ENCODE results near the gene COG5.

Gene COG5

DNA sequence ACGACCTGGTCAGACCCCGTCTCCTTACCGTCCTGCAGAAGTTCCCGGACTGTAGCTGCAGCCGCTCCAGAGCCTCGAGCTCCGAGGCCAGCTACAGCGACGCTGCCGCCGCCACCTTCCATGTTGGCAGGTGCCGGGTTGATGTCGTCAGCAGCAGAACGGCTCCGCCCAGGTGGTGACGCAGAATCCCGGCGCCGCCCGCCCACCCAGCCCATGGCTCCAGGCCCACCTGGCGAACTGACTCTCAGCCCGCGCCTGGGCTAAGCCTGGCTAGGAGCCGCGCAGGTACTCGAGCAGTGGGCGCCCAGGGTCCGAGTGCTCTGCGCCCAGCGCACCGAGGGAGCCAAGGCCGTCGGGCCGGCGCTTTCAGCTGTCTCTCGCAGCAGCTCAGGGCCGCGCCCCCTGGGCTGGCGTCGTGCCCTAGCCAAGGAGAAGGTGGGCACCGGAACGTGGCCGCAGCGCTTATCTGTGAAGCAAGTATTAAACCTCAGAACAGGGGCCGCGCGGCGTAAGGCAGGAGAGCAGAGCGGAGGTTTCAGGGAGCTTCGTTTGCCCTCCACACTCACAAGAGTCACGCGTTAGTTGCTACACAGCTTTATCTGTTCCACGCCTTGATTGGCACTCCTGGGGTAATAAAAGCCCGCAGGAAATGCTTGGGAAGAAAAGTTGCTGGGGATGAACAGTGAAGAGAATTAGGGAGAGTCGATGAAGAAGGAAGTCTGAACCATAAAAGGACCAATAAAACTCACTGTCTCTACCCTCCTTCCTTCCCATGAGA is at the start of gene COG5, which contains the start of gene DUS4L:
Gene COG5 (minus strand): TSS at position 146 of the 778 bp plus-strand sequence. CDS start 24 bp downstream, at position 122.
Gene DUS4L (plus strand): TSS at position 197 of the 778 bp plus-strand sequence. CDS start 3,100 bp downstream, outside the sequence.
- peak in 1 of 2 experiments; percentile 74 for DNase-seq

GRCh38 chr7:107613439-107613838 is 49.7 kb upstream of the COG5 start:
- DNase-seq: no peak

DNA sequence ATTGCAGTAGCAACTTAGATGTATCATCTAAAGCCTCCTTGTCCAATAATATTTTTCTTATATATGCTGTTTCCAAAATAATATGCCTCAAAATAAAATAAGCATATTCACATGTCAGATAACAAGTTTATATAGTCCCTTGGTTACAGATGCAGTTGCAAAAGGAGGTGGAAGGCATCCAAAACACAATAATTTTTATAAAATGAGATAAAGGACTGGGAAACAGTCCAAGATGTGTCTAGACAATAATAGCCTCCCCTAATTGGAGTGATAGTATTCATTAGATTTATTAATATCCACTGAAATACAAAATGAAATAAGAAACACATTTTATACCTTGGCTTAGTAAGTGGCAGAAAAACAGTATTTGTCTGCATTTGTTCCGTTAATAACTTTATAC is 46.6 kb upstream of the COG5 start:
- DNase-seq: no peak

GRCh38 chr7:107609811-107610261 is 46.1 kb upstream of the COG5 start:
- DNase-seq: no peak

- DNase-seq: no peak
Measured at GRCh38 chr7:107606303-107606702, 42.6 kb upstream of the COG5 start.

- DNase-seq: no peak
Measured at GRCh38 chr7:107605218-107605815, 41.6 kb upstream of the COG5 start.

- DNase-seq: no peak
Measured at GRCh38 chr7:107600816-107601215, 37.1 kb upstream of the COG5 start.

DNA sequence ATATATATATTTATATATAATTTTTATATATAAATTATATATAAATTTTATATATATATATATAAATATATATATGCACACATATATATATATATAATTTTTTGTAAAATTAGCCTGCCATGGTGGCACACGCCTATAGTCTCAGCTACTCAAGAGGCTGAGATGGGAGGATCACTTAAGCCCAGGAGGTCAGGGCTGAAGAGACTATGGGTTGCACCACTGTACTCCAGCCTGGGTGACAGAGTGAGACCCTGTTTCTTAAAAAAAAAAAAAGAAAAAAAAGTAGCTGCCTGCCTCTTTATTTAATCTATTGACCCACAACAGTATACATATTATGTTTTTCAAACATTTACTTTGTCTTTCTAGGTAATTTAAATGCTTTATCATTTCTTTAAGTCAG is 35.5 kb upstream of the COG5 start:
- DNase-seq: no peak

DNA sequence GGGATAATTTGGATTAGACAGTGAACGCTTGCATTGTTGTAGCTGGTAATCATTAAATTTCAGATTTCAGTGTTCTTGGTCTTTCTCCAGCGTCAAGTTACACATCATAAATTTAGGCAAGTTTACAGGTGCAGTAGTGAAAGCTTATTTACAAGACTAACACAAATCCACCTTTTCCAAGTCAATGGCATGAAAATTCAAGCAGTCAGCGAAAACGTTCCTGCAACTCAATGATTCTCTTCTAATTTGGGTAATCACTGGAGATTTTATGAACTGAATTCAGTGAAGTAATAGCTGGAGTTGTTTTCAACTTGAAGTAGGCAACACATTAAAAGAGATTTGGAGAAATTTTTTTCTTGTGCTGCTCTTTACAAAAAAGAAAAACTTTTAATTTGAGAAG is 34.2 kb upstream of the COG5 start:
- no peak for DNase-seq

DNA sequence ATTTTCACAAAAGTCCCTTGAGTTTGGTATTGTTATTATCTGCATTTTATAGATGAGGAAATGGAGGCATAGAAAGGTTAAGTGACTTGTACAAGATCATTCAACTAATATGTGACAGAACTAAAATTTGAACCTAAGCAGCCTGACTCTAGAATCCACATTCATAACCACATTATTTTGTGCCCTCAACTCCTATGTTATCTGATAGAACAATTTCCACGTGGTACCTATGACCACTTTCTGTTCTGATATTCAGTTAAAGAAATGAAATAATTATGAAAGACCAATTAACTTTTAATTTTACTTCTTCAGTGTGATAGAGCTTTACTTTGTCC is 33.8 kb upstream of the COG5 start:
- DNase-seq: no peak

DNA sequence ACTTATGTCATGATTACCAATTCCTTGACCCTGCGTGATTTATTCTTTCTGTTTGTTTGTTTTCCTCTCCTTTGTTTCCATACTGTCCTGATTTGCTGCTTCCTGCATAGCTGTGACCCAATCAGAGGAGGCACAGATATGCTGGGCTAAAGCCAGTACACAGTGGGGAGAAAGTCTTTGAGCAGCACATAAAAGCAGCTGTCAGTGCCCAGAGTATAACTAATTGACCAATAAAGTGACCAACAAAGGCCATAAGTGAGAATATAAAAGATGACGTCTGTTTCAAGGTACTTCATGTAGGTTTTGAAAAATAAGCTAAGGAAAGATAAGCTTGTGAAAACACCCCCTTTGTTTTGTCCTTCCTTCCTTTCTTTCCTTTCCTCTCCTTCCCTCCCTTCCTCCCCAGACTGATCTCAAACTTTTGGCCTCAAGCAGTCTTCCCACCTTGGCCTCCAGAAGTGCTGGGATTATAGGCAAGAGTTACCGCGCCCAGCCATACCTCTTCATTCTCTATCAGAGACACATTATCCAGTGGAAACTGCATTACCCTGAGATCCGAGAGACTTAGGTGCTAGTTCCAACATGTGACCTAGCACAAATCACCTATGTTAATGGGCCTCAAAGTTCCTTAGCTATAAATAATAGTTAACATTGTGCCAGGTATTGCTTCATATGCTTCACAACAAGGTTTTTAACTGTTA is 33.3 kb upstream of the COG5 start:
- DNase-seq: no peak

DNA sequence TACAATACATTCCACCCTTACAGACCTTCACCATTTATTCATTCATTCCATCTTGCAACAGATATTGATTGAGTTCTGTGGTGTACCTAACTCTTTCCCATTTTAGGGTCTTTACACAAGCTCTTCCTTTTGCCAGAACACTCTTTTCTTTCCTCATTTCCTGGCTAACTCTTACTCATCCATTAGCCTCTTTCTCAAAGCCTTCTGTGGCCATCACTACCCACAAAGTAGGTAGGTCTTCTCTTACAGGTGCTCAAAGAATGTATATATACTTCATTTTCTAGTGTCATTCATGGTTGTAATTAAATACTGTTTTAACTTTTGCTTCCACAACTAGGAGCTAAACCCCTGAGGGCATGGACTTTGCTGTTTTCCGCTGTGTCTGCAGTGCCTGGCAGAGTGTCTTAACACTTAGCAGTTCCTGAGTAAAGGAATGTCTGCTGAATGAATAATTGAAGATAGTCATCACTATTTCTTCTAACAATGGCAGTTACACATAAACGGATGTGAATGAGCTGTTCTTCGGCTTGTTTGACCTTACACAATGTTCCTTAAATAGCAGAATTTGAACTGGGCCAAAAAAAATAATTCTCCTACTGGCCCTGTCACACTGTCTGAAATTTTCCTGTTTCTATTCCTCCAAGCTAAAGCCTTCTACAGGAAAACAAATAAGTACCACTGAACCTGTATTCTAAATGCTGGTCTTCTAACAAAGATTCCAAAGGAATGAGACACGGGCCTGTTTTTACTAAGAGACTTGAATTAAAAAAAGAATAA is 31.4 kb upstream of the COG5 start:
- peak; percentile 54 to 80 for DNase-seq

- DNase-seq: no peak
Measured at GRCh38 chr7:107593025-107593410, 29.3 kb upstream of the COG5 start.

- no peak for DNase-seq
Measured at GRCh38 chr7:107592361-107593024, 28.8 kb upstream of the COG5 start.

GRCh38 chr7:107591421-107591820 is 27.7 kb upstream of the COG5 start:
- no peak for DNase-seq

DNA sequence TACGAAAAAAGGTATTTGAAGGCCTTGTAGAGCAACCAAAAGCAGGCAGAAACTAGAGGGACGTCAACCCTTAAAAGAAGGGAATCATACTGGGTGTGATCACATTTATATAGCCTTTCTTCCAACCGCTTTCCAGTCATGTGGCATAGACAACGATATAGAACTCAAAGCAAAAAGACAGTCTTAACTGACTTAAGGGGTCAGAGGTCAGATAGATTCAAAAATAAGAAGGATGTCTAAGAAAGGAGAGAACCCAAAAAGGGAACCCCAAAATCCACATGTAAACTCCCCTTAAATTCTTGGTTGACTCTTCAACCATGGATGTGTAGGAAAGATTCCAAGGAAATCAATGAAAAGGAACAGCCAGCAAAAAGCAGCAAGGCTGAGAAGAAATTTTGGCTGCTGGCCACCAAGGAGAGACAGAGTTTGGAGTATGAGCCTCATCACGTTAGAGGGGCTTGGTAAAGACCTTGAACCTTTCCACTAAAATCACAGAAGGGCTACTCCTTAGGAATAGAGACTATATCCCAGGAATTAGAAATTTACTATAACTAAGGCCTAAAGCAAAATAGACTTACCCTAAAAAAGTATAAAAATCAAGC is 24.9 kb upstream of the COG5 start:
- DNase-seq: no peak

DNA sequence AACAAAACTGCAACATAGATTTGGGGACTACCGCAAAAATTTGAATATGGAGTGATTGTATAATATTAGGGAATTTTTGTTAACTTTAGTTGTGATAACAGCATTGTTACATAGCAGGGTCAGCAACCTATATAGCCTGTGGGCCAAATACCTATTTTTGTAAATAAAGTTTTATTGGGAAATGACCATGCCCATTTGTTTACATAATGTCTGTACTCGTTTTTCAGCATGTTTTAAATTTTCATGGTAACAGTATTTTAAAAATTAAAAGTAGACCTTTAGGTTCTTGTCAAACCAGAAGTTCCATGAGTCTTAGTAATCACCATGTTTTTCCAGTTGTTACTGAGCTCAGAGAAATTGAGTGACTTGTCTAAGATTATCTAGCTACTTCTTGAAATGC is 21.0 kb upstream of the COG5 start:
- no peak for DNase-seq

DNA sequence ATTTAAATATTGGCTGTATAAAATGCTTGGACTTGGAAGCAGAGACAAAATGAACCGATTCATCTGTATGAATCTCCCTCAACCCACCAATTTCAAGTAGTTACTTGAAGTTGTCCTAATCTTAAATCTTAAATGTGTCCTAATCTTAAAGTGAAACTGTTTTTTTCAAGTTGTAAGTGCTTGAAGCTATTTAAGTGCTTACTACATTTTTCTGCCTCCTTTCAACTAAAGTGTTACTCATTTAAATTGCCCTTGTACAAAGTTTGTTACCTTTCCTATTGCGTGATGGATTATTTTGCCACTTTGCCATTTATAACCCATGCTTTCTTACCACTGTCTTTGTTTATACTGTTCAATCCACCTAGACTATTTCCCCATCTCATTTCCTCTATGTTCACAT is 19.2 kb upstream of the COG5 start:
- no peak for DNase-seq

GRCh38 chr7:107581387-107582013 is 17.8 kb upstream of the COG5 start:
- DNase-seq: no peak

- no peak for DNase-seq
Measured at GRCh38 chr7:107580716-107581383, 17.1 kb upstream of the COG5 start.

All from SW 1271 (cell line).